Erythroblast (primary cell): Measurements from ENCODE around the gene RFC5.

Experiments used
- GATA1 ChIP-seq: IDR thresholded peaks from 2 replicates; pipeline ENCODE4 v1.6.1; 2011; ENCODE audit warnings: low read depth, mild to moderate bottlenecking, control low read depth, low read length, moderate library complexity
- POLR2A ChIP-seq: IDR thresholded peaks from 2 replicates; pipeline ENCODE4 v1.6.1; 2011; ENCODE audit warnings: mild to moderate bottlenecking, low read length

GRCh38 chr12:118061873-118062843 is 45.7 kb downstream of the RFC5 start:
- TF ChIP-seq POLR2A (peak; percentile 64), GATA1 (no peak)
